AG04449 (cell line): Measurements from ENCODE around the gene MZB1.
"Not testable (repeated sequence)": the region's sequence is repeated elsewhere in the genome, so short reads cannot be mapped to it uniquely, and the experiment has no call there.

Experiments
- CTCF ChIA-PET: fragments of 350-600 bp; formaldehyde crosslinking; extraction: SDS; loops from one replicate; lab custom pipeline; 2021; ENCODE audit warnings: antibody characterized with exemption; lab: Yijun Ruan, JAX
- POLR2A ChIA-PET: fragments of 400-600, 350-600 bp; formaldehyde crosslinking; extraction: SDS; loops from one replicate; lab custom pipeline; 2020; ENCODE audit warnings: antibody characterized with exemption, inconsistent platforms; lab: Yijun Ruan, JAX
- DNase-seq: peaks from one replicate; pipeline ENCODE4 v3.0.0-alpha.2; 2010; ENCODE audit warnings: low read depth, low spot score
- H3K4me3 ChIP-seq: 2 replicates; pipeline ENCODE4 v1.5.1; 2011; ENCODE audit warnings: low read depth, mild to moderate bottlenecking, control low read depth, low read length
- TF ChIP-seq, protein P1 (sequence below): IDR thresholded peaks from one replicate; pipeline ENCODE4 v1.5.1; 2011; ENCODE audit warnings: mild to moderate bottlenecking, moderate library complexity, low read length, control low read depth, inconsistent platforms; ENCODE audit not compliant: insufficient read depth; ENCODE audit errors: missing control alignments

Gene MZB1

DNA sequence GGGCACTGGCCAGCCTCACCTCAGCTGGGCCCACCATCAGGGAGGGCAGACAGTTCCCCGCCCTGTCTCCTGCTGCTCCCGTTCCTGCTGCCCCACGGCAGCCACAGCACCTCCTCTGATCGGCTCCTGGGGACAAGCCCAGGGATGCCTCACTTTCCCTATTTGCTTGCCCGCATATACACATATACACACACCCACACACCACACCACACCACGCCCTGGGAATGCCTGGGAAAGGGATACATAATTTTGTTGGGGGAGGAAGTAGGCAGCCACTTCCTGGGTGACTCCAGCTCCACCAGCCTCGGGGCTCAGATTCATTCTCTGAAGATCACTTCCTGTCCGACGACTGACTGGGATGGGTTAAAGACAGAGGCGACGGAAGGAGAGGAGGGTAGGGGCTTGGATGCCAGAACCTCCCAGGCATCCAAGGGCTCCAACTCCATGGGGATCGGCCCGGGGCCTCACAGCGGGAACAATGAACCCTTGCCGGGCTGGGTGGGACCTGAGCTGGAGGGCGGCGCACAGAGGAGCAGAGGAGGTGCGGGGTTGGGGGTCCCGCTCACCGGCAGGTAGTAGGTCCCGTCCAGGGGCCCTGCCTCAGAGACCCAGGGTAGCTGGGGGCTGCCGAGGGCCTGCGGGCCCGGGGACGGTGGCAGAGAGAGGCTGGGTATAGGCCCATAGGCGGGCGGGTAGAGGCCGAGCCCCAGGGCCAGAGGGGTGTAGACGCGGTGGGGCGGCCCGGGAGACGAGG lies 2.0 kb upstream of the MZB1 start:
- POLR2A ChIA-PET: no interaction called here
- peak overlapping the region; percentile 1 for H3K4me3 ChIP-seq
- CTCF ChIA-PET: interaction anchor here (0.6 to 0.9 kb wide), 3 partner anchors 15 to 107 kb away, joined by 3 read pairs; no protein-coding TSS in a partner anchor
- no peak for DNase-seq
- TF ChIP-seq, protein P1, sequence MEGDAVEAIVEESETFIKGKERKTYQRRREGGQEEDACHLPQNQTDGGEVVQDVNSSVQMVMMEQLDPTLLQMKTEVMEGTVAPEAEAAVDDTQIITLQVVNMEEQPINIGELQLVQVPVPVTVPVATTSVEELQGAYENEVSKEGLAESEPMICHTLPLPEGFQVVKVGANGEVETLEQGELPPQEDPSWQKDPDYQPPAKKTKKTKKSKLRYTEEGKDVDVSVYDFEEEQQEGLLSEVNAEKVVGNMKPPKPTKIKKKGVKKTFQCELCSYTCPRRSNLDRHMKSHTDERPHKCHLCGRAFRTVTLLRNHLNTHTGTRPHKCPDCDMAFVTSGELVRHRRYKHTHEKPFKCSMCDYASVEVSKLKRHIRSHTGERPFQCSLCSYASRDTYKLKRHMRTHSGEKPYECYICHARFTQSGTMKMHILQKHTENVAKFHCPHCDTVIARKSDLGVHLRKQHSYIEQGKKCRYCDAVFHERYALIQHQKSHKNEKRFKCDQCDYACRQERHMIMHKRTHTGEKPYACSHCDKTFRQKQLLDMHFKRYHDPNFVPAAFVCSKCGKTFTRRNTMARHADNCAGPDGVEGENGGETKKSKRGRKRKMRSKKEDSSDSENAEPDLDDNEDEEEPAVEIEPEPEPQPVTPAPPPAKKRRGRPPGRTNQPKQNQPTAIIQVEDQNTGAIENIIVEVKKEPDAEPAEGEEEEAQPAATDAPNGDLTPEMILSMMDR: no peak

DNA sequence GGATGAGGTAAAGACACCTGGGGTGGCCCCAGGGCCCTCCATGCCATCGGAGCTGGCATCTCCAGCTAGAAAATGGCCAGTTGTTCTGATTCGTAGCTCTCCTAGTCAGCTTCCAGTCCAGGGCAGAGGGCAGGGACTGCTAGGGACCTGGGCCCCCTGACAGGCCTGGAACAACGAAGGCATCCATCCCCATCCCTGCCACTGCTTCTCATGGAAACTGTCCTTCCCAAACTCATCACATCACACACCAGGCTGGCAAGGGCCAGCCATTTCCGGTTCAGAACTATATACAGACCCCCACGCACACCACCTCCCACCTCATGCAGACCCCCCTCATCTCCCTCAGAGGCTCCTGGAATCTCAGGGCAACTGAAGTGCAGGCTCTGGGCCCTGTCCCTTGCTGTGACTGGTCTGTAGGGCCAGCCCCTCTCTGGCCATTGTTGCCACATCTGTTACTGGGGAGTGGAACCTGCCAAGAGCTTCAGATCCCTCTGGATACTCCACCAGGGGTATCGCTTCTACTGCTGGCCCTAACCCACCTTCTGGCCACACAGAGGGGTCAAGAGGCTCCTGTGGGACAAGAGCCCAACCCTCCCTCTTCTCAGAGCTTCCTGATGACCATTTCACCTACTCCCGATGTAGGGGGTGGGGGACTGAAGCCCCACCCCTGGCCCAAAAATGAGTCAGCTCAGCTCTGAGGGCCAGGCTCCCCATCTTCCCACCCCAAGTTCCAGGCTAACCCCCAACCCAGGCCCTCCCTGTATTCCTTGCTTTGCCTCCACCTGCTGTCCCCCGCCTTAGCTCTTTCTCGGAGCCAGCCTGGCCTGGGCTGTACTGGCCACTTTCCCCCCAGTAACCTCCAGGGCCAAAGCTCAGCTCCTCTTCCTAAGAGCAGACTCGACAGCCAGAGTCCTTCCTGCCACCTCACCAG lies 1.2 kb upstream of the MZB1 start:
- ChIA-PET POLR2A (no interaction called here), CTCF (interaction anchor here (0.6 to 1.4 kb wide), 5 partner anchors 9 to 106 kb away, joined by 3 to 4 read pairs (median 3); no protein-coding TSS in a partner anchor)
- TF ChIP-seq, protein P1: no peak
- no peak for DNase-seq
- H3K4me3 ChIP-seq: no peak overlapping the region

DNA sequence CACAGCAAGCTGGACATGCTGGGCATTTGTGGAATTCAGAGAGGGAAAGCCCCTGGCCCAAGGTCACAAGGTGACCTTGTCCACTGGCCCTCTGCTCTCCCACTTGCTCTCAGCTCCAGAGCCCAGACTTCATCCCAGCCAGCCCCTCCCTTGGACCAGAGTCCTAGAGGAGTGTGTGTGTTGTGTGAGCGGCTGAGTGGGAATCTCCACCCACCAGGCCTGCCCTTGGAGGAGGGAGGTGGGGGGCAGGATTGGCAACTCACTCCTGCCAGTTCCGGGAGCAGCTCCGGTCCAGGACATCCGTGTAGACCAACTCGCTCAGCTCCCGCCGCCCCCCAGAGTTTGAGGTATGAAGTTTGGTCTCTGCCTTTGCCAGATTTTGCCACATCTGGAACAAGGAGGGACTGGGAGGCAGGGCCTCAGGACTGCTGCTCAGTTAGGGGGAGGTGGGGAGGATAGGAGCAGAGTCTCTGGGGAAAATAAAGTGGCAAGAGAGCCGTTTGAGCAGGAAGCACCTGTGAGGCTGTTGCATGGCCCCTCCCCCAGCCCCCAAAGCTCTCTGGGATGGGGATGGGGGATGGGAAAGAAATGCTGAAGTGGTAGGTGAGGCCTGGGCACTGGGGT lies 1.4 kb downstream of the MZB1 start:
- no peak for DNase-seq
- ChIA-PET CTCF (interaction anchor here (0.8 to 1.4 kb wide), 2 partner anchors 15 to 23 kb away, joined by 3 to 4 read pairs; partner anchors contain the start of gene SPATA24), POLR2A (no interaction called here)
- TF ChIP-seq, protein P1: no peak
- peak overlapping the region; percentile 6 for H3K4me3 ChIP-seq

DNA sequence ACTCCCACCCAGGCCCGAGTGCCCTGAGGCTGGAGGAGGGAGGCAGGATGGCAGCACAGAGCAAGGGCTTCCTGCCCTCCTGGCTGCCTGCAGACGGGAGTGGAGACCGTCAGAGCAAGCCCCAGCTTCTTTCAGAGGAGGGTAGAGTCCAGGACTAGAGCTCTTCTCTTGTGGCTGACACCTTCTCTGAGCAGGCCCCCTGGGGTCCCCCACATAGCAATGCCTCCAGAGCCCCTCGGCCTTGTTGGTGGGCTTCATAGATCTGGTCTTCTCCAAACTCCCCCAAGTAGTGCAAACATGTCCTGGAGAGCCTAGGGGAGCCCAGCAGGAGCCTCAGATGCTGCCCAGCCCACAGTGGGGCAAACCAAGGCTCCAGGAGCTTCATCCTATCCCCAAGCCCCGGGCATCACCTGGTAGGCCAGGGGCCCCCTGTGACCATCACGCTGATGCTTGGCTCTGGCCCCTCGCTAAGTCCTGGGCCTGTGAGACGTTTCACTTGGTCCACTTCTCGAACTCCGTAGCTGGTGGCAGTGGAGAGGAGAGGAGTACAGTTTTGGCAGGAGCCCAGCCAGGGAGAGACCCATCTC lies 2.0 kb downstream of the MZB1 start:
- POLR2A ChIA-PET: no interaction called here
- no peak overlapping the region for H3K4me3 ChIP-seq
- CTCF ChIA-PET: interaction anchor here (1.4 kb wide), 1 partner anchor 24 kb away, joined by 4 read pairs; no protein-coding TSS in a partner anchor
- TF ChIP-seq, protein P1: no peak
- no peak for DNase-seq

DNA sequence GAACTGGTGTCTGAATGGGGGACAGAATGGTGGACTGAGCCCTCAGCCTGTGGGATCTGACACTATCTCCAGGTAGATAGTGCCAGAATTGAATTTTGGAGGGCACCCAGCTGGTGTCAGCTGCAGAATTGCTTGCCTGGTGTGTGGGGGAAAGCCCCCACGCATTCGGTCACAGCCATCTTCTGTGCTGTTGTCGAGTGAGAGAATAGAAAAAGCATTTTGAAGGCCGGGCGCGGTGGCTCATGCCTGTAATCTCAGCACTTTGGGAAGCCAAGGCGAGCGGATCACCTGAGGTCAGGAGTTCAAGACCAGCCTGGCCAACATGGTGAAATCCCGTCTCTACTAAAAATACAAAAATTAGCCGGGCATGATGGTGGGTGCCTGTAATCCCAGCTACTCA lies 2.8 kb downstream of the MZB1 start:
- H3K4me3 ChIP-seq, POLR2A ChIA-PET, DNase-seq: not testable (repeated sequence)
- CTCF ChIA-PET: interaction anchor here (0.9 to 1.4 kb wide), 2 partner anchors 24 to 131 kb away, joined by 3 to 4 read pairs; no protein-coding TSS in a partner anchor

DNA sequence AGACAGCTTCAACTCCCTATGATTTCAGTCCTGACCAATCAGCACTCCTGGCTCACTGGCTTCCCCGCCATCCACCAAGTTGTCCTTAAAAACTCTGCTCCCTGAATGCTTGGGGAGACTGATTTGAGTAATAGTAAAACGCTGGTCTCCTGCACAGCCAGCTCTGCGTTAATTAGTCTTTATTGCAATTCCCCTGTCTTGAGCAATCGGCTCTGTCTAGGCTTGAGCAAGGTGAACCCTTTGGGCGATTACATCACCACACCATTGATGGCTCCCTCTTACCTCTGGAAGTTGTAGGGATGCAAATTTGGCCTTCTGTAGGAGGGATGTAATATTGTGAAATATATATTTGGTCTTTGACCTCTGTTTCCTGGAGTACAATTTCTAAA lies 3.7 kb downstream of the MZB1 start:
- ChIA-PET CTCF (interaction anchor here (0.9 kb wide), 1 partner anchor 132 kb away, joined by 3 read pairs; no protein-coding TSS in a partner anchor), POLR2A (no interaction called here)
- TF ChIP-seq, protein P1: no peak
- no peak overlapping the region for H3K4me3 ChIP-seq
- no peak for DNase-seq
